Measurements from ENCODE around the gene ESYT2.

- no peak for TF ChIP-seq YY1 (IDR thresholded peaks at IDR 0.05; ENCODE audit: insufficient read depth, insufficient read length)
- no peak for TF ChIP-seq ZNF274 (IDR thresholded peaks at IDR 0.05; ENCODE audit: low read depth, low read length)
- no peak for TF ChIP-seq SUZ12 (IDR thresholded peaks at IDR 0.05; ENCODE audit: extremely low read depth, insufficient read depth, insufficient read length)
Observed at GRCh38 chr7:158695726-158696452, 133.4 kb downstream of the ESYT2 start.
